Measurements from ENCODE around the gene KCNMA1. TPM values are rescaled to one million over a fixed set of nuclear protein-coding genes. Genes with fewer than 3 reads are reported as not detected.

KCNMA1 gene
- total RNA-seq, 1 experiment from 2014 or later: 1.8 TPM

GRCh38 chr10:77109351-77109994 lies 528.1 kb downstream of the KCNMA1 start:
- Histone ChIP-seq H3K9me3 (replicated peaks) (no peaks in the 10 kb centered on the region), H3K4me3 (no peak overlapping the region), H3K4me1 (replicated peaks) (peaks cover 5% of the 10 kb centered on the region), H3K36me3 (no peaks in the 10 kb centered on the region), H3K27me3 (replicated peaks) (no peaks in the 10 kb centered on the region), H3K27ac (no peak overlapping the region)
- DNase-seq (ENCODE audit: low read depth in 1 of 2, low spot score in 2 of 2): no peak

- no peak overlapping the region for H3K4me3 ChIP-seq
- H3K36me3 ChIP-seq: no peaks in the 10 kb centered on the region
- no peak for DNase-seq (ENCODE audit: low read depth in 1 of 2, low spot score in 2 of 2)
- no peaks in the 10 kb centered on the region for H3K9me3 ChIP-seq (replicated peaks)
- H3K27ac ChIP-seq: no peak overlapping the region
- H3K4me1 ChIP-seq (replicated peaks): no peaks in the 10 kb centered on the region
- no peaks in the 10 kb centered on the region for H3K27me3 ChIP-seq (replicated peaks)
These were observed 530.9 kb downstream of the KCNMA1 start for GRCh38 chr10:77106676-77107075.

- no peaks in the 10 kb centered on the region for H3K9me3 ChIP-seq (replicated peaks)
- H3K27me3 ChIP-seq (replicated peaks): no peaks in the 10 kb centered on the region
- H3K4me3 ChIP-seq: no peak overlapping the region
- H3K4me1 ChIP-seq (replicated peaks): no peaks in the 10 kb centered on the region
- no peaks in the 10 kb centered on the region for H3K36me3 ChIP-seq
- no peak for DNase-seq (ENCODE audit: low read depth in 1 of 2, low spot score in 2 of 2)
- H3K27ac ChIP-seq: no peak overlapping the region
These were observed 531.8 kb downstream of the KCNMA1 start for GRCh38 chr10:77105761-77106221.

GRCh38 chr10:77104459-77104980 lies 533.1 kb downstream of the KCNMA1 start:
- H3K4me1 ChIP-seq (replicated peaks): no peaks in the 10 kb centered on the region
- H3K36me3 ChIP-seq: no peaks in the 10 kb centered on the region
- H3K27ac ChIP-seq: no peak overlapping the region
- 0 out of 2 replicates have a peak, but pooled peaks cover 3% of the 10 kb centered on the region for H3K27me3 ChIP-seq (replicated peaks)
- H3K4me3 ChIP-seq: no peak overlapping the region
- no peak for DNase-seq (ENCODE audit: low read depth in 1 of 2, low spot score in 2 of 2)
- H3K9me3 ChIP-seq (replicated peaks): no peaks in the 10 kb centered on the region

GRCh38 chr10:77103213-77103612 lies 534.4 kb downstream of the KCNMA1 start:
- H3K36me3 ChIP-seq: no peaks in the 10 kb centered on the region
- no peaks in the 10 kb centered on the region for H3K9me3 ChIP-seq (replicated peaks)
- H3K27ac ChIP-seq: no peak overlapping the region
- H3K27me3 ChIP-seq (replicated peaks): 0 out of 2 replicates have a peak, but pooled peaks cover 3% of the 10 kb centered on the region
- H3K4me1 ChIP-seq (replicated peaks): no peaks in the 10 kb centered on the region
- no peak for DNase-seq (ENCODE audit: low read depth in 1 of 2, low spot score in 2 of 2)
- no peak overlapping the region for H3K4me3 ChIP-seq

- no peak for DNase-seq (ENCODE audit: low read depth in 1 of 2, low spot score in 2 of 2)
- H3K4me3 ChIP-seq: no peak overlapping the region
- H3K27me3 ChIP-seq (replicated peaks): 0 out of 2 replicates have a peak, but pooled peaks cover 3% of the 10 kb centered on the region
- no peaks in the 10 kb centered on the region for H3K9me3 ChIP-seq (replicated peaks)
- no peak overlapping the region for H3K27ac ChIP-seq
- H3K36me3 ChIP-seq: no peaks in the 10 kb centered on the region
- H3K4me1 ChIP-seq (replicated peaks): no peaks in the 10 kb centered on the region
These were observed 536.3 kb downstream of the KCNMA1 start for GRCh38 chr10:77101341-77101740.

GRCh38 chr10:77099136-77099535 lies 538.5 kb downstream of the KCNMA1 start:
- H3K27ac ChIP-seq: no peak overlapping the region
- no peak for DNase-seq (ENCODE audit: low read depth in 1 of 2, low spot score in 2 of 2)
- no peaks in the 10 kb centered on the region for H3K9me3 ChIP-seq (replicated peaks)
- peaks cover 7% of the 10 kb centered on the region; the same call in 1 of the 2 replicates for H3K27me3 ChIP-seq (replicated peaks)
- H3K4me1 ChIP-seq (replicated peaks): no peaks in the 10 kb centered on the region
- H3K4me3 ChIP-seq: no peak overlapping the region
- H3K36me3 ChIP-seq: no peaks in the 10 kb centered on the region

GRCh38 chr10:77097625-77098024 lies 540.0 kb downstream of the KCNMA1 start:
- no peak overlapping the region for H3K4me3 ChIP-seq
- H3K27me3 ChIP-seq (replicated peaks): peaks cover 7% of the 10 kb centered on the region; the same call in 1 of the 2 replicates
- no peaks in the 10 kb centered on the region for H3K4me1 ChIP-seq (replicated peaks)
- H3K36me3 ChIP-seq: no peaks in the 10 kb centered on the region
- no peak overlapping the region for H3K27ac ChIP-seq
- no peaks in the 10 kb centered on the region for H3K9me3 ChIP-seq (replicated peaks)
- DNase-seq (ENCODE audit: low read depth in 1 of 2, low spot score in 2 of 2): no peak

- Histone ChIP-seq H3K27ac (no peak overlapping the region), H3K4me3 (no peak overlapping the region), H3K4me1 (replicated peaks) (no peaks in the 10 kb centered on the region), H3K9me3 (replicated peaks) (no peaks in the 10 kb centered on the region), H3K27me3 (replicated peaks) (peaks cover 3% of the 10 kb centered on the region; the same call in 1 of the 2 replicates), H3K36me3 (no peaks in the 10 kb centered on the region)
- DNase-seq (ENCODE audit: low read depth in 1 of 2, low spot score in 2 of 2): no peak
These were observed 544.5 kb downstream of the KCNMA1 start for GRCh38 chr10:77093126-77093525.

GRCh38 chr10:77091597-77092165 lies 545.9 kb downstream of the KCNMA1 start:
- peaks cover 3% of the 10 kb centered on the region; the same call in 1 of the 2 replicates for H3K27me3 ChIP-seq (replicated peaks)
- no peaks in the 10 kb centered on the region for H3K9me3 ChIP-seq (replicated peaks)
- no peaks in the 10 kb centered on the region for H3K36me3 ChIP-seq
- H3K4me3 ChIP-seq: no peak overlapping the region
- no peaks in the 10 kb centered on the region for H3K4me1 ChIP-seq (replicated peaks)
- no peak overlapping the region for H3K27ac ChIP-seq
- no peak for DNase-seq (ENCODE audit: low read depth in 1 of 2, low spot score in 2 of 2)

- Histone ChIP-seq H3K27ac (no peak overlapping the region), H3K9me3 (replicated peaks) (no peaks in the 10 kb centered on the region)
- DNase-seq (ENCODE audit: low read depth in 1 of 2, low spot score in 2 of 2): no peak
These were observed 546.9 kb downstream of the KCNMA1 start for GRCh38 chr10:77090381-77091356.

GRCh38 chr10:77087366-77087765 lies 550.2 kb downstream of the KCNMA1 start:
- no peaks in the 10 kb centered on the region for H3K9me3 ChIP-seq (replicated peaks)
- no peaks in the 10 kb centered on the region for H3K27me3 ChIP-seq (replicated peaks)
- no peaks in the 10 kb centered on the region for H3K36me3 ChIP-seq
- H3K27ac ChIP-seq: no peak overlapping the region
- no peak overlapping the region for H3K4me3 ChIP-seq
- DNase-seq (ENCODE audit: low read depth in 1 of 2, low spot score in 2 of 2): no peak
- H3K4me1 ChIP-seq (replicated peaks): no peaks in the 10 kb centered on the region

More at GRCh38 chr10:77090381-77091356, 546.9 kb downstream of the KCNMA1 start:
- Histone ChIP-seq H3K36me3 (no peaks in the 10 kb centered on the region), H3K27me3 (replicated peaks) (peaks cover 3% of the 10 kb centered on the region; the same call in 1 of the 2 replicates), H3K4me1 (replicated peaks) (no peaks in the 10 kb centered on the region), H3K4me3 (no peak overlapping the region)

- Histone ChIP-seq H3K36me3 (no peaks in the 10 kb centered on the region), H3K27me3 (replicated peaks) (no peaks in the 10 kb centered on the region), H3K27ac (no peak overlapping the region), H3K4me1 (replicated peaks) (no peaks in the 10 kb centered on the region), H3K9me3 (replicated peaks) (no peaks in the 10 kb centered on the region), H3K4me3 (no peak overlapping the region)
- DNase-seq (ENCODE audit: low read depth in 1 of 2, low spot score in 2 of 2): no peak
These were observed 551.5 kb downstream of the KCNMA1 start for GRCh38 chr10:77086081-77086480.

Data from SJSA1 (cell line).